IMR-90 (cell line): Measurements from ENCODE around the gene DHX34. TPM values are rescaled to one million over a fixed set of nuclear protein-coding genes. Genes with fewer than 3 reads are reported as not detected.

Source experiments
- ATAC-seq: fragments of 200-7000 bp; cut with Tn5 transposase; 2 replicates; pipeline ENCODE4 v1.9.1; 2020; ENCODE audit warnings: low read depth, mild to moderate bottlenecking, moderate library complexity
- BruUV-seq: library from RNA; stranded (reverse); fragments of 400-500 nt; replicated peaks from 2 replicates; lab custom pipeline; 2021; lab: Mats Ljungman, UMichigan
- CTCF ChIA-PET: fragments of 300-600 bp; formaldehyde crosslinking; extraction: SDS; loops from one replicate; lab custom pipeline; 2021; ENCODE audit warnings: antibody characterized with exemption; lab: Yijun Ruan, JAX
- POLR2A ChIA-PET: fragments of 300-600 bp; sonication (Branson Sonifier 250); formaldehyde crosslinking; loops from one replicate; lab custom pipeline; 2022; ENCODE audit warnings: antibody characterized with exemption; ENCODE audit not compliant: unreplicated experiment; lab: Charles Lee
- DNase-seq: peaks from one replicate; pipeline ENCODE4 v3.0.0; 2013
- H2AFZ ChIP-seq: replicated peaks from 2 replicates; pipeline ENCODE3; 2013; ENCODE audit warnings: low read length, mild to moderate bottlenecking; ENCODE audit not compliant: poor library complexity
- H2AK5ac ChIP-seq: 2 replicates; pipeline ENCODE4 v1.6.1; 2013; ENCODE audit warnings: low read depth, low read length, inconsistent platforms
- H2AK9ac ChIP-seq: replicated peaks from 2 replicates; pipeline ENCODE3; 2013; ENCODE audit warnings: mild to moderate bottlenecking, low read depth, low read length, moderate library complexity; ENCODE audit not compliant: poor library complexity
- H2BK120ac ChIP-seq: 2 replicates; pipeline ENCODE4 v1.6.1; 2013; ENCODE audit warnings: low read depth, low read length, inconsistent platforms
- H2BK15ac ChIP-seq: 3 replicates; pipeline ENCODE4 v1.6.1; 2013; ENCODE audit warnings: low read depth, low read length, inconsistent platforms
- H2BK20ac ChIP-seq: 2 replicates; pipeline ENCODE4 v1.6.1; 2013; ENCODE audit warnings: low read depth, mild to moderate bottlenecking, inconsistent platforms, low read length, moderate library complexity
- H2BK5ac ChIP-seq: 2 replicates; pipeline ENCODE4 v1.6.1; 2013; ENCODE audit warnings: mild to moderate bottlenecking, low read depth, low read length, inconsistent platforms; ENCODE audit not compliant: poor library complexity, severe bottlenecking
- H3K14ac ChIP-seq: replicated peaks from 2 replicates; pipeline ENCODE4 v1.6.1; 2013; ENCODE audit warnings: low read depth, low read length, inconsistent platforms
- H3K18ac ChIP-seq: 2 replicates; pipeline ENCODE4 v1.6.1; 2013; ENCODE audit warnings: low read depth, low read length, control low read depth
- H3K23ac ChIP-seq: 2 replicates; pipeline ENCODE4 v1.6.1; 2013; ENCODE audit warnings: low read depth, low read length, inconsistent platforms
- H3K27ac ChIP-seq: 2 replicates; pipeline ENCODE4 v1.5.1; 2013; ENCODE audit warnings: mild to moderate bottlenecking, control low read depth, low read length; ENCODE audit not compliant: insufficient read depth
- H3K27me3 ChIP-seq: 2 replicates; pipeline ENCODE4 v1.6.1; 2013; ENCODE audit warnings: low read length; ENCODE audit not compliant: control insufficient read depth, insufficient read depth
- H3K36me3 ChIP-seq: 2 replicates; pipeline ENCODE4 v1.6.1; 2013; ENCODE audit warnings: low read length, mixed read lengths; ENCODE audit not compliant: control insufficient read depth, insufficient read depth
- H3K4ac ChIP-seq: 2 replicates; pipeline ENCODE4 v1.6.1; 2013; ENCODE audit warnings: low read depth, low read length, inconsistent platforms
- H3K4me1 ChIP-seq: 2 replicates; pipeline ENCODE4 v1.6.1; 2013; ENCODE audit warnings: low read length, mixed read lengths; ENCODE audit not compliant: control insufficient read depth, insufficient read depth
- H3K4me2 ChIP-seq: 2 replicates; pipeline ENCODE4 v1.6.1; 2013; ENCODE audit warnings: low read depth, mild to moderate bottlenecking, control low read depth, low read length, moderate library complexity
- H3K4me3 ChIP-seq: 2 replicates; pipeline ENCODE4 v1.5.1; 2013; ENCODE audit warnings: low read depth, mild to moderate bottlenecking, control low read depth, low read length, moderate library complexity; ENCODE audit not compliant: insufficient read depth
- H3K56ac ChIP-seq: 2 replicates; pipeline ENCODE4 v1.6.1; 2013; ENCODE audit warnings: low read length, inconsistent platforms; ENCODE audit not compliant: insufficient read depth; ENCODE audit errors: extremely low read depth
- H3K79me1 ChIP-seq, 2 experiments: 2 replicates each; pipeline ENCODE4 v1.6.1; 2013; ENCODE audit warnings: low read length in 2 of 2, inconsistent platforms in 1 of 2, low read depth in 1 of 2
- H3K9ac ChIP-seq: 2 replicates; pipeline ENCODE4 v1.6.1; 2013; ENCODE audit warnings: low read depth, low read length, control low read depth
- H3K9me1 ChIP-seq: 2 replicates; pipeline ENCODE4 v1.6.1; 2013; ENCODE audit warnings: low read length, inconsistent platforms; ENCODE audit not compliant: insufficient read depth
- H3K9me3 ChIP-seq: 2 replicates; pipeline ENCODE4 v1.6.1; 2013; ENCODE audit warnings: low read length; ENCODE audit not compliant: control insufficient read depth, insufficient read depth
- H4K20me1 ChIP-seq: 2 replicates; pipeline ENCODE4 v1.6.1; 2013; ENCODE audit warnings: low read length, inconsistent platforms; ENCODE audit not compliant: insufficient read depth
- H4K5ac ChIP-seq: 2 replicates; pipeline ENCODE4 v1.6.1; 2013; ENCODE audit warnings: mild to moderate bottlenecking, low read depth, low read length, control low read depth
- H4K8ac ChIP-seq, 2 experiments: 2 replicates each; pipeline ENCODE4 v1.6.1; 2013; ENCODE audit warnings: low read depth in 2 of 2, low read length in 2 of 2, control low read depth in 1 of 2, inconsistent platforms in 1 of 2
- H4K91ac ChIP-seq: 2 replicates; pipeline ENCODE4 v1.6.1; 2013; ENCODE audit warnings: low read depth, low read length, inconsistent platforms; ENCODE audit not compliant: insufficient read depth
- MXI1 ChIP-seq: IDR thresholded peaks from 2 replicates; pipeline ENCODE4 v1.6.1; 2012; ENCODE audit warnings: low read depth, mild to moderate bottlenecking, low read length, moderate library complexity, borderline replicate concordance
- NFE2L2 ChIP-seq: fragments of 150-350 bp; IDR thresholded peaks from 2 replicates; pipeline ENCODE4 v1.6.1; 2016; ENCODE audit warnings: low read depth, mild to moderate bottlenecking, low read length
- WGBS, 2 experiments: methylation state at CpG; one replicate each; pipeline versions ENCODE4 v1.1.5 to v1.1.7; 2013; ENCODE audit warnings: missing lambda C conversion rate in 2 of 2; ENCODE audit not compliant: insufficient read length in 1 of 2; ENCODE audit errors: extremely low coverage in 2 of 2; 5-methylcytosine and 5-hydroxymethylcytosine counted together
- dilution Hi-C: fragments of 300-500 bp; cut with HindIII; formaldehyde crosslinking; loops from one replicate; pipeline ENCODE4 v1.14.3; 2018; ENCODE audit warnings: low sequenced_read_pairs; ENCODE audit not compliant: unreplicated experiment
- in situ Hi-C: fragments of 300-500 bp; cut with MboI; formaldehyde crosslinking; loops from 3 replicates; pipeline ENCODE4 v1.14.3; 2019; ENCODE audit warnings: low sequenced_read_pairs, inconsistent platforms, mixed read lengths
- intact Hi-C: fragments of 100-400 bp; cut with micrococcal nuclease; formaldehyde crosslinking; loops from 2 replicates; pipeline ENCODE4 v1.10.0; 2022
- polyA plus RNA-seq, 3 experiments: library from polyadenylated mRNA; depleted of rRNA; stranded (reverse); fragments of >200 nt; gene quantifications; 2 replicates each; pipeline ENCODE4 v1.2.3, GENCODE V29; 2012; ENCODE audit warnings: low replicate concordance in 1 of 3
- total RNA-seq: library from RNA; depleted of rRNA; stranded (reverse); fragments of >200 nt; gene quantifications from 2 replicates; pipeline ENCODE4 v1.2.3, GENCODE V29; 2012

The DHX34 gene
- total and polyA plus RNA-seq, 2 of the 4 experiments (the other 2 are of a cell fraction), result 4.5 to 13.7 TPM

- no peak for TF ChIP-seq NFE2L2
- TF ChIP-seq MXI1, result peak; percentile 58; the same call in 1 of the 2 replicates
- Histone ChIP-seq H4K20me1 (peaks cover 29% of the 10 kb centered on the region), H3K27me3 (peaks cover 34% of the 10 kb centered on the region), H2AK9ac (peak overlapping the region; percentile 96), H2AK5ac (peak overlapping the region; percentile 59), H3K56ac (no peak overlapping the region), H3K9me3 (no peaks in the 10 kb centered on the region), H3K4ac (peak overlapping the region; percentile 56; the same call in 1 of the 2 replicates), H4K8ac (0 out of 4 replicates have a peak overlapping the region, but pooled peaks of 1 of the 2 experiments have one; percentile 33), H4K91ac (no peak overlapping the region), H3K4me3 (peak overlapping the region; percentile 91), H3K4me2 (peak overlapping the region; percentile 90), H2BK5ac (no peak overlapping the region), H3K4me1 (peaks cover 9% of the 10 kb centered on the region), H3K27ac (peak overlapping the region; percentile 35; the same call in 1 of the 2 replicates), H3K9me1 (peaks cover 13% of the 10 kb centered on the region), H2BK120ac (no peak overlapping the region), H3K36me3 (peaks cover 20% of the 10 kb centered on the region), H3K9ac (peak overlapping the region; percentile 93), H4K5ac (no peak overlapping the region), H3K23ac (peak overlapping the region; percentile 62), H2BK15ac (no peak overlapping the region), H2BK20ac (no peak overlapping the region), H3K18ac (no peak overlapping the region), H3K79me1 (peaks cover 8 to 28% of the 10 kb centered on the region in 2 experiments; a peak in 3 of 4 replicates), H2AFZ (peak overlapping the region; percentile 75), H3K14ac (peak overlapping the region; percentile 66)
- in situ Hi-C loops (no loop called here), dilution Hi-C loops (no loop called here), intact Hi-C loops (no loop called here)
- ATAC-seq (peak; percentile 35), DNase-seq (peak; percentile 18)
- POLR2A ChIA-PET, result no interaction called here
- 23% methylated on average over 4 of the region's 34 CpGs; no CpG with 5 or more reads in 1 of the 2 experiments for WGBS, 2 experiments
- no TSS peak for BruUV-seq
- CTCF ChIA-PET, result interaction anchor here (0.7 kb wide), 1 partner anchor 413 kb away, joined by 4 read pairs; no protein-coding TSS in a partner anchor
Measured at GRCh38 chr19:47417746-47418691, 68.9 kb downstream of the DHX34 start.
